Measurements from ENCODE around the gene SERINC2. TPM values are rescaled to one million over a fixed set of nuclear protein-coding genes. Genes with fewer than 3 reads are reported as not detected.

SERINC2 gene
- total and polyA plus RNA-seq, 9 donors, result 0.25 to 15.2 (median 1.5) TPM; not detected in 1

DNA sequence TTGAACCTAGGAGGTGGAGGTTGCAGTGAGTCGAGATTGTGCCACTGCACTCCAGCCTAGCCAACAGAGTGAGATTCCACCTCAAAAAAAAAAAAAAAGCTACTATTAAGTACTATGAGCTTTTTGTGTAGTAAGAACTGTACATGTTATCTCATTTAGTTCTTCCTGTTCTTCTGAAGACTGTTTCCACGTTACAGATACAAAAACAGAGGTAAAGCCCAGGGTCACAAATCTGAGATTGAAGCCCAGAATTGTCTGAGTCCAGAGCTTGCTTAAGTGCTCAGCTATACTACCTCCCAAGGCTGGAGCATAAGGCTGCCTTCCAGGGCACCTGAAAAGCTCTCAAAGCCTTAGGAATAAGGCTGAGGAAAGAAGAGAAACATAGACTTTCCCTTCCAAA lies 43.0 kb upstream of the SERINC2 start:
- TF ChIP-seq, protein P1, sequence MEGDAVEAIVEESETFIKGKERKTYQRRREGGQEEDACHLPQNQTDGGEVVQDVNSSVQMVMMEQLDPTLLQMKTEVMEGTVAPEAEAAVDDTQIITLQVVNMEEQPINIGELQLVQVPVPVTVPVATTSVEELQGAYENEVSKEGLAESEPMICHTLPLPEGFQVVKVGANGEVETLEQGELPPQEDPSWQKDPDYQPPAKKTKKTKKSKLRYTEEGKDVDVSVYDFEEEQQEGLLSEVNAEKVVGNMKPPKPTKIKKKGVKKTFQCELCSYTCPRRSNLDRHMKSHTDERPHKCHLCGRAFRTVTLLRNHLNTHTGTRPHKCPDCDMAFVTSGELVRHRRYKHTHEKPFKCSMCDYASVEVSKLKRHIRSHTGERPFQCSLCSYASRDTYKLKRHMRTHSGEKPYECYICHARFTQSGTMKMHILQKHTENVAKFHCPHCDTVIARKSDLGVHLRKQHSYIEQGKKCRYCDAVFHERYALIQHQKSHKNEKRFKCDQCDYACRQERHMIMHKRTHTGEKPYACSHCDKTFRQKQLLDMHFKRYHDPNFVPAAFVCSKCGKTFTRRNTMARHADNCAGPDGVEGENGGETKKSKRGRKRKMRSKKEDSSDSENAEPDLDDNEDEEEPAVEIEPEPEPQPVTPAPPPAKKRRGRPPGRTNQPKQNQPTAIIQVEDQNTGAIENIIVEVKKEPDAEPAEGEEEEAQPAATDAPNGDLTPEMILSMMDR (IDR thresholded peaks at IDR 0.05), result no peak
- TF ChIP-seq EP300 (IDR thresholded peaks at IDR 0.05) (no peak), POLR2A (IDR thresholded peaks at IDR 0.05) (no peak)

GRCh38 chr1:31370565-31370964 lies 42.4 kb upstream of the SERINC2 start:
- intact Hi-C loops (cut with DNase I), result no loop called here
- no peaks in the 10 kb centered on the region for H3K9me3 ChIP-seq
- H3K36me3 ChIP-seq, result no peaks in the 10 kb centered on the region
- no peak overlapping the region for H3K4me3 ChIP-seq
- H3K27me3 ChIP-seq, result no peaks in the 10 kb centered on the region
- H3K4me1 ChIP-seq (ENCODE audit: insufficient read depth), result peaks cover 34% of the 10 kb centered on the region
- WGBS, 3 donors, result 96 to 98% (median 97%) methylated on average over 4 of the region's 4 CpGs
- no peak for DNase-seq
- TF ChIP-seq EP300 (IDR thresholded peaks at IDR 0.05), result no peak
- TF ChIP-seq, protein P1 (IDR thresholded peaks at IDR 0.05), result no peak
- no peak for TF ChIP-seq POLR2A (IDR thresholded peaks at IDR 0.05)
- H3K27ac ChIP-seq, result peak overlapping the region in 1 of 2 donors; percentile 89

More for the DNA sequence above, 43.0 kb upstream of the SERINC2 start:
- no peaks in the 10 kb centered on the region for H3K27me3 ChIP-seq
- H3K4me1 ChIP-seq (ENCODE audit: insufficient read depth), result peaks cover 34% of the 10 kb centered on the region
- no peaks in the 10 kb centered on the region for H3K9me3 ChIP-seq
- no peak for DNase-seq
- no peak overlapping the region for H3K27ac ChIP-seq
- no peak overlapping the region for H3K4me3 ChIP-seq
- H3K36me3 ChIP-seq, result no peaks in the 10 kb centered on the region
- intact Hi-C loops (cut with DNase I), result no loop called here
- 43 to 51% (median 51%) methylated on average over 2 of the region's 2 CpGs for WGBS, 3 donors

GRCh38 chr1:31371121-31371959 lies 41.7 kb upstream of the SERINC2 start:
- WGBS, 3 donors, result 43 to 44% (median 44%) methylated on average over 10 of the region's 10 CpGs
- no peaks in the 10 kb centered on the region for H3K27me3 ChIP-seq
- DNase-seq, result peak in 4 of 5 donors; percentile 24 to 58 (median 33)
- H3K4me3 ChIP-seq, result no peak overlapping the region
- H3K4me1 ChIP-seq (ENCODE audit: insufficient read depth), result peaks cover 34% of the 10 kb centered on the region
- peak overlapping the region in 1 of 2 donors; percentile 89 for H3K27ac ChIP-seq
- no peaks in the 10 kb centered on the region for H3K36me3 ChIP-seq
- intact Hi-C loops (cut with DNase I), result no loop called here
- no peaks in the 10 kb centered on the region for H3K9me3 ChIP-seq
- TF ChIP-seq POLR2A (IDR thresholded peaks at IDR 0.05) (no peak), EP300 (IDR thresholded peaks at IDR 0.05) (no peak)
- TF ChIP-seq, protein P1 (IDR thresholded peaks at IDR 0.05), result no peak

DNA sequence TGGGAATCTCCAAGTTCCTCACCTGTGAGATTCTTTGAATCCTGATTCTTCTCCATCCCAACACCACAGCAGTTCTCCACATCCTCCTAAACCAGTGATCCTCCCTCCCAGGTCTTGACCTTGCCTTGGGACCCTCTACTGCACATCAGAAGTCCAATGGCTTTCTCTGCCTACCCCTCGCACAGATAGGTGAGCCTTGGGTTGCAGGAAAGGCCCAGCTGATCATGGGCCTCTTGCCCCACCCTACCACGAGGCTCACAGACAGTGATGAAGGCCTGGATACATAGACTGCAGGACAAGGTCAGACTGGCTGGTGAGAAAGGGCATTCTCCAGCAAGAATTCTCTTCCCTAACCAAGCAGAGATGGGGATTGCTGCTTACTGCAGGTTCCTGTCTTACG lies 41.0 kb upstream of the SERINC2 start:
- Histone ChIP-seq H3K36me3 (no peaks in the 10 kb centered on the region), H3K27ac (peak overlapping the region; percentile 72 to 89), H3K9me3 (no peaks in the 10 kb centered on the region), H3K4me1 (ENCODE audit: insufficient read depth) (peaks cover 34% of the 10 kb centered on the region), H3K4me3 (no peak overlapping the region), H3K27me3 (no peaks in the 10 kb centered on the region)
- TF ChIP-seq, protein P1 (IDR thresholded peaks at IDR 0.05), result no peak
- no peak for TF ChIP-seq EP300 (IDR thresholded peaks at IDR 0.05)
- TF ChIP-seq POLR2A (IDR thresholded peaks at IDR 0.05), result no peak
- DNase-seq, result no peak
- WGBS, 3 donors, result 76 to 80% (median 80%) methylated on average over 3 of the region's 3 CpGs
- intact Hi-C loops (cut with DNase I), result no loop called here
